NOMO-1 (cell line): Measurements from ENCODE around the gene C1R.
A peak's percentile ranks its signal among the peaks of the same experiment; 100 is the strongest.

ENCODE experiments used
- DNase-seq, 2 experiments: peaks; one replicate each; lab custom pipeline; 2025; ENCODE audit not compliant: unreplicated experiment in 2 of 2; lab: John Stamatoyannopoulos, UW

Gene C1R

DNA sequence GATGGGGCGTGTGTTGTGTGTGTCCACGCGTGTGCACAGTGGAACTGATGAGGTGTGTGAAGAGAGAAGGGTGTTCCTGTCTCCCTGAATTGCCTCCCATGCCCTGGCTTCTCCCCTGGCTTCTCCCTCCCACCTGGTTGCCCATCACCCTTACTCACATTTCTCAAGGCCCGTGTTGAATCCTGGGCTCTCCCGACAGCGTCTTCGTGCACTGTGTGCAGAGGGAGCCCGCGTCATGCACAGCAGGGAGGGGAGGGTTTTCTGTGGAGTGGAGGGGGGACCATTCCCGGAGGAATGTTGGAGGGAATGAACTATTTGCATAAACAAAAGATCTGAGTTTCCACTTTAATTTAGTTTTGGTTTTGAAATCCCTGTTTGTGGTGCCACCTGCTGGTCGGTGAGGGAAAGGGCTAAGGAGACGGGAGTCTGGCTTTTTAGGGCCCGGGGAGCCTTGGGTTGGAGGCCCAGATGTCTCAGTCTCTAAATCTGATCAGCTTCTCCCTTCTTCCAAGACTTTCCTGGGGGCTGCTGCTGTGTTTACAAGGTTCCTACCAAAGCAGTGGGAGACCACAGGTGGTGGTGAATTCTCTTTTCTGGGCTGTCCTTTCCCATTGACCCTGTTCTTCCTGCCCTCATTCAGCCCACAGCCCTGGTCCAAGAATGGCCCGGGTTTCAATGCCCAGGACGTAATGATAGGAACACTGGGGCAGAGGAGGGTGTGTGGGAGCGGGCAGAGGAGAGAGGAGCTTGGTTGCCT is at the start of gene C1R:
Gene C1R, minus strand, starts transcription at position 217 of the 757 bp plus-strand sequence. Its CDS starts 57 bp downstream, at position 160.
- DNase-seq: peak; percentile 22 to 30

DNA sequence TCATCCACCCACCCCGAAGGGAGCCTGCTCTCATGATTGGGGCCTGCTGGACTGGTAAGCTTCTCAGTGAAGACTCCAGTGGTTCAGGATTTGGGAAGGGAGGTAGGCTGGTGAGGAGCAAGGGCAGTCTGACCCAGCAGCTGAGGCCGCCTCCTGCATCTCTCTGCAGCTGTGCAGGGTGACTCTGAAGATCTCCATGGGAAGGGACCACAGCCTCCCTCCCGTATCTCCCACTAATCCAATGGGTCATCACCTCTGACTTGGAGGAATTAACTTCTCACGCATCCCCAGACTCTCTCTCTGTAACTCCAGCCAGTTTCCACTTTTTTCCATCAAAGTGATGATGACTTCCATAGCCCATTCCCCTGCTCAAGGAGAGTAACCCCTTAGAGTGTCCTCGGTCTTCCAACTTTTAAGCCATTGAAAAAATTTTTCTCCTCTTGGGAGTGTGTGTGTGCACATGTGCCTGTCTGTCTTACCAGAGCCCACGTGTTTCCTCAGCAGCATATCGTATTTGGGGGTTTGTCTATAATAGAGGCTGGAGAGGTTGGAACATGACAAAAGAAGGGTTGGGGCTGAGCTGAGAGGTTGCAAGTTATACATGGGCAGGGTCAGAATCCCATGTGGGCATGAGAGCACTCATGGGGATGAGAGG is 49.2 kb upstream of the C1R start:
- no peak for DNase-seq

DNA sequence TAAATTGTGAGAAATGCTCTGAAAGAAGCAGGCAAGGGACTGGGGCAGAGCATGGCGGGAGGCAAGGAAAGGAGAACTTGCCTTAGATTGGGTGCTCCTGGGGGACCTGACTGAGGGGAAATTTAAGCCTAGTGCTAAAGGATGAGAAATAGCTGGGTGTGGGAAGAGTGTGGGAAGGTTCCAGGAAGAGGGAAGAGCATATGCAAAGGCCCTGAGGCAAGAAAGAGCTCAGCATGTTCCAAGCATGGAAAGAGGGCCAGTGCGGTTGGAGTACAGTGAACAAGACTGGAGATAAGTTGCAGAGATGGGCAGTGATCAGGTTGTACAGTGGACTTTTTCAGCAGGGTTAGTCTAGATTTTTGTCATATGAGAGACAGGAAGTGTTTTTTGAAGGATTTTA is 47.0 kb upstream of the C1R start:
- DNase-seq: no peak

GRCh38 chr12:7137908-7138307 is 45.7 kb upstream of the C1R start:
- DNase-seq: peak in 1 of 2 experiments; percentile 4

GRCh38 chr12:7136676-7137075 is 44.4 kb upstream of the C1R start:
- DNase-seq: no peak

DNA sequence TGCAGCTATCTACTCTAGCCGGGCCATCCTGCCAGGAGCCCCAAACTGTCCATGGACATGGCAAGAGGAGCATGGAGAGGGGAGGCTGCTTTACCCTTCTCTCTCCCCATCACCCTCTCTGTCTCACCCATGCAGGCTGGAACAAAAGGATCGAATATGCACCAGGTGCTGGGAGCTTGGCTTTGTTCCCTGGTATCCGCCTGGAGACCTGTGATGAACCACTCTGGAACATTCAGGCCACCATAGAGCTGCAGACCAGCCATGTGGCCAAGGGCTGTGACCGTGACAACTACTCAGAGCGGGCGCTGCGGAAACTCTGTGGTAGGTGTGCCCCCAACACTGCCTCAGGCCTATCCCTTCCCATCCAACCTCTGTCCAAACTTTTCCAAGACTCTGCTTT is 43.8 kb upstream of the C1R start:
- no peak for DNase-seq

GRCh38 chr12:7134396-7135166 is 42.3 kb upstream of the C1R start:
- no peak for DNase-seq

DNA sequence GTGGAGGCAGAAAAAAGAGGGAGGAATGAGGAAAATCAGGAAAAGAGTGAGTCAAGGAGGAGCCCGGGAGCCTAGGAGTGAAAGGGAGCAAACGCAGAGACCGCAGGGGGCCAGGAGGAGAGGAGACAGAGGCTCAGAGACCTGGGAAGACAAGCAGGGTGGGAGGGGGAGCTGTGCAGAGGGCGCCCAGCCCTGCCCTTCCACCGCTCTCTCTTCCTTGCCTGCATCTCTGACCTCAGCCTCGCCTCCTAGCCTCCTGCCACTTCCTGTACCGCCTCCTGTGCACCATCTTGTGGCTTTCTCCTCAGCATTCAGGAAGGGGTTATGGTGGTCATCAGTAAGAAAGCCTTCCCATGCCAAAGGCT is 39.2 kb upstream of the C1R start:
- DNase-seq: peak in 1 of 2 experiments; percentile 4

GRCh38 chr12:7130701-7131501 is 38.7 kb upstream of the C1R start:
- DNase-seq: no peak

DNA sequence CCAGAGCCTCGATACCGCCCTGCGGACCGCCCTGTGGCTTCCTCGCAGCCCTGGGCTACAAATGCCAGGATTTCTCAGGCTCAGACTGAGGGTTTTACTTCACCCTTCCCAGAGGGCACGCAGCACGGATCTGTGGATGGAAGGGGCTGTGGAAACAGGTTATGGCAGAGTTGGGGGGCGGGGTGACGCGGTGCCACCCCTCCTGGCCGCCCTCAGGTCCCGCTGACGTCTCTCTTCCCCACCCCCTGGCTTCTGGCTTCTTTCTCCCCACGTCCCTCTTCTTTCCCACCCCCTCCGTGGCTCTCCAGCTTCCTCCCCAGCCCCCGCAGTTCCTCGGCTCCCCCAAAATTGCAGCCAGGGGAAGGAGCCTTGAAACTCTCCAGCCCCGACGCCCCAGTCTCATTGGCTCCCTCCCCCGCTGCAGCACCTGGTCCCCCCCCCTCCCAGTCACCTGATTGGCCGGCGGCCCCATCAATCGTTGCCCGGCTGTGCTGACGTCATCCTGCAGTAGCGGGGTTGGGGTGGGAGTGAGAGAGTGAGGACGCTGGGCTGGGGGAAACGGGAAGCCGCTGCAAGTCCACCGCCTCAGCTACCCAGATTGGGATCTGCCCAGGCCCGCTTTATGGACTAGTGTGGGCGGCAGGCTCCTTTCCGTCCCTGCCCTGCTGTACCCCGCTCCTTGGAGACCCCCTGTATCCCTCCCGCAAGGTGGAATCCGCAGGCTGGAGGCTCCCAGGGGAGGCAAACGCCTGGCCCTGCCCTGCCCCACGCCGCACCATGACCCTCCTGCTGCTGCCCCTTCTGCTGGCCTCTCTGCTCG is 37.8 kb upstream of the C1R start, which contains the start of gene CLSTN3:
Gene CLSTN3, plus strand, starts transcription at position 500 of the 820 bp plus-strand sequence. Its CDS starts 278 bp downstream, at position 778.
- peak; percentile 44 to 56 for DNase-seq

- no peak for DNase-seq
These were observed 37.1 kb upstream of the C1R start for GRCh38 chr12:7129287-7129871.

DNA sequence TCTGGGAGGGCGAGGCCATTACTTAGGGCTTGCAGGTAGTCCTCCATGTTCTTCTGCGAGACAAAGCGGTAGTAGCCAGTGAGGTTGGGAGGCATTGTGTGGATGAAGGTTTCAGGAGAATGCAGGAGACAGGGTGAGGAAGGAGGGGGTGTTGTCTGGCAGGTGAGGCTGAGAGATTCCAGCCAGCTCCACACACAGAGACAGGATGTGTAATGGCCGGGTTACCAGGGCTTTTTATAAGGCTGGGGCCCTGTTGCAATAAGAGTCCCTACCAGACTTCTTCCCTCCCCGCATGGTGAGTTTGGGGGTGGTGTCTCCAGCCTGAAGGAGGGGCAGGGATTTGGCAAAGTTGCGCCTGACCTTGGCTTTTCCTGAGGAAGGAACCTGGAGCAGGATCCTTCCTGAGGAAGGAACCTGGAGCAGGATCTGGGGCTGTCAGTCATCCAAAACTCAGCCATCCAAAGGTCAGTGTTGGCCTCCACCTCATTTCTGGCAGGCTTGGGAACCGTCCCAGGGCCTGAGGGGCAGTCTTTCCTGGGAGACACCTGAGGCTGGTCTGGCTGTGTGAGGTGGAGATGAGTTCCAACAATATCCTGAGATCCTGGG is 36.5 kb upstream of the C1R start, which contains the start of gene RBP5:
Gene RBP5, minus strand, starts transcription at position 209 of the 606 bp plus-strand sequence. Its CDS starts 114 bp downstream, at position 95.
- DNase-seq: no peak

GRCh38 chr12:7127916-7128626 is 35.8 kb upstream of the C1R start:
- no peak for DNase-seq

DNA sequence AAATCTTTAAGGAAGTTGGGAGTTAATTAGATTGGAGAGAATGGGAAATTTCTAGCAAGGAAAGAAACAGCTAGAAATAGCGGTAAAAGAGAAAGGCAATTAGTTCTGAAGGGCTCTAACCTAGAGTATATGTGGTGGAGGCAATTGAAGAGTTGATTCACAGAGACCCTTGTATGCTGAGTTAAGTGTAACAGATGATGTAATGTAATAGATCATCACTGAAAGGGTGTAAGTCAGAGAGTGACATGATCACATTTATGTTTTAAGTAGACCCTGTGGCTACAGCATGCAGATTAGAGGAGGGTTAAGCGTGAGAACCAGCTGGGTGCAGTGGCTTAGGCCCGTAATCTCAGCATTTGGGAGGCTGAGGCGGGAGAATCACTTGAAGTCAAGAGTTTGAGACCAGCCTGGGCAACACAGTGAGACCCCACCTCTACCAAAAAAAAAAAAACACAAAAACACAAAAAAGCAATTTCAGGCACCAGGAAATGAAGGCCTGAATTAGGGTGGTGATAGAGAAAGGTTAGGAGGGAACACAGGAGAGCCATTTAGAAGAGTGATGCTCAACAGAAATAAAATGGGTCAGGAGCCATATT is 33.5 kb upstream of the C1R start:
- no peak for DNase-seq

DNA sequence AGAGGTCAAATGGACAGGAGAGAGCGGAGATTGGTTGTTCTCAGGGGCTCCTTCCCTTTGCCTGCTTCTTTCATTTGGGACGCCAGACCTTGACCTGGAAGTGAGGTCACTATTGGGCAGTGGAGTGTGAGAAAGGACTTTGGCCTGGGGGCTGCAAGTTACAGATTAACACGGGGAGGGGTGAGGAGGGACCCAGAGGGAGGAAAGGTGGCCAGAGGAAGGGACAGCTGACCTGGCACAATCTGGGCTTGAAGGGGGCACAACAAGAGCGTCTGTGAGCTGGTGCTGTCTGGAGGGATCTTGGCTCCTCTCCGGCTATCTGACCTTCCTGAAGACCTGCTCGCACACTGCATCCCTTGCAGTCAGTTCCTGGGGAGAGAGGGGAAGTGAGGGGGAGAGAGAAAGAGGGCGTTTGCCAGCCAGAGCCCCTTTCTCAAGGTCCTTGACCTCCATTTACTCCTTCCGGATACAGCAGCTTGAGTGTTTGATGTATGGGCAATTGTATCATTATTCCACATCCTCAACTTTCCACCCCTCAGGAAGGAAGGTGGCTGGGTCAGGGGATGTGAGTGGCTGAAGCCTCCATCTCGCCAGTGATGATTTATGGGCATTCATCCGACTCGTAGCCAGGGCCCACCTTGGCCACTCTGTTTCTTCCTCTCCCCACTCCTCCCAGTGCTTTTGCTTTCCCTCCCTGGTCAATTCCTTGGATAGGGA is 31.7 kb upstream of the C1R start:
- no peak for DNase-seq

GRCh38 chr12:7122811-7123769 is 30.8 kb upstream of the C1R start:
- DNase-seq: no peak
